ENCODE results near the gene PHB1. TPM values are rescaled to one million over a fixed set of nuclear protein-coding genes. Genes with fewer than 3 reads are reported as not detected.

The PHB1 gene
- total RNA-seq, 5 donors from 2014 or later (not counting 1 experiment from before 2014, with no cell fraction given), result 49.4 to 84.6 (median 74.7) TPM

DNA sequence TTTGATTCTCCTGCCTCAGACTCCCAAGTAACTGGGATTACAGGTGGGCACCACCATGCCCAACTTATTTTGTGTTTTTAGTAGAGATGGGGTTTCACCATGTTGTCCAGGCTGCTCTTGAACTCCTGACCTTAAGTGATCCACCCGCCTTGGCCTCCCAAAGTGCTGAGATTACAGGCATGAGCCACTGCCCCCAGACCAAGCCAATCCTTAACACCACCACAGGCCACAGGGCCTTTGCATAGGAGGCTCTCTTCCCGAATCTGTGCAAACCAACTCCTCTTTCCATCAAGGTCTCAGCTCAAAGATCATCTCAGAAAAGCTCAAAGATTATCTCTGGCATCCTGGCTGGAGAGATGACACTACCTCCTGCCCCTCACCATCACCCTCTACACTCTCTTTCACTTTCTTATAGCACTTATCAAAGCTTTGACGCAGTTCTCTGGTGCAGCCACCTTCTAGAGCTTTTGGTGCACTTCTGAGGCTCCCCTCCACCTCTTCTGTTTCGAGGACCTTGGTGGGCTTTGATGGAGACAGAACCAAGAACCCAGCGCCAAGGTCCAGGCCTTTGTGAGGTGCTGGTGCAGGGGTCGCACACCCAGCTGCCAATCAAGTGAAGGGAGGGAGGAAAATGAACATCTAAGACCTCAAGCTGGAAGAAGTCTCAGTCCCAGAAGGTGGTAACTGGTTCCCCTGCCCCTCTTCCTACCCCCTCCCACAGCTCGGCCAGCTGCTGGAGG, 23.2 kb upstream of the PHB1 start:
- H3K36me3 ChIP-seq (ENCODE audit: control insufficient read depth in 2 of 2, extremely low read depth in 1 of 2, insufficient read depth in 1 of 2, low read length in 1 of 2), result no peaks in the 10 kb centered on the region
- H3K4me1 ChIP-seq (ENCODE audit: control insufficient read depth in 1 of 2, extremely low read depth in 1 of 2, insufficient read depth in 2 of 2, low read length in 2 of 2), result peaks cover 0 to 3% of the 10 kb centered on the region in 2 experiments
- no peak overlapping the region for H3K27ac ChIP-seq (ENCODE audit: low read length)
- ChIA-PET POLR2A (interaction anchor here in 1 of 2 donors (0.5 kb wide), 1 partner anchor 59 kb away, joined by 3 read pairs; no protein-coding TSS in a partner anchor), CTCF (no interaction called here)
- Mint-ChIP-seq H3K4me3 (no peak overlapping the region), H3K36me3 (no peaks in the 10 kb centered on the region), H3K27ac (no peak overlapping the region), H3K9me3 (no peaks in the 10 kb centered on the region), H3K4me1 (peaks cover 0 to 5% (median 0%) of the 10 kb centered on the region in 3 donors), H3K27me3 (peaks cover 53% of the 10 kb centered on the region in 2 donors)
- H3K4me3 ChIP-seq (ENCODE audit: control insufficient read depth in 1 of 2, extremely low read depth in 1 of 2, low read length in 1 of 2), result no peak overlapping the region
- DNase-seq (no peak), ATAC-seq (replicated peaks in 1 of 4) (no peak)
- no peaks in the 10 kb centered on the region for H3K9me3 ChIP-seq
- H3K27me3 ChIP-seq (replicated peaks in 1 of 2; ENCODE audit: control insufficient read depth in 2 of 2, extremely low read depth in 1 of 2, insufficient read depth in 2 of 2, low read length in 1 of 2), result peaks cover 0 to 54% of the 10 kb centered on the region in 2 experiments
- 59% methylated on average over 2 of the region's 7 CpGs for WGBS (ENCODE audit: insufficient coverage)

DNA sequence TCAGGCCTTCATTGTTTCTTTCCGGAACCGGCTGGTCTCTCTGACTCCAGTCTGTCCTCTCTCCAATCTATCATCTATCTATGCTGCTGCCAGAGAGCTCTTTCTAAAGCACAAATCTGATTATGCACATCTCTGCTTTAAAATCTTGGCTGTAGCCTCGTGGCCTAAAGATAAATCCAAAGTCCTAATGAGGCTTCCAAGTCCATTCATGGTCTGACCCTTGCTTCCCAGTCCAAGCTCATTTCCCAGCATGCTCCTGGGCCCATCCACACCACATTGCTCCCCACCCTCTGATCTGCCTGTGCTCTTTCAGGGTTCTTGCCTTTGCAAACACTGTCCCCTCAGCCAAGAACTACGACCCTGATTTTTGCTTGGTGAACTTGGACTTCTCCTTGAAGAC, 21.5 kb upstream of the PHB1 start:
- peaks cover 0 to 3% of the 10 kb centered on the region in 2 experiments for H3K4me1 ChIP-seq (ENCODE audit: control insufficient read depth in 1 of 2, extremely low read depth in 1 of 2, insufficient read depth in 2 of 2, low read length in 2 of 2)
- H3K36me3 Mint-ChIP-seq, result no peaks in the 10 kb centered on the region
- CTCF ChIA-PET, result interaction anchor here (0.5 to 2.3 kb wide), 3 partner anchors 120 to 386 kb away, joined by 3 to 9 read pairs (median 5); no protein-coding TSS in a partner anchor
- no peak overlapping the region for H3K4me3 Mint-ChIP-seq
- POLR2A ChIA-PET, result no interaction called here
- 72% methylated on average over 4 of the region's 4 CpGs for WGBS (ENCODE audit: insufficient coverage)
- peaks cover 0 to 5% (median 0%) of the 10 kb centered on the region in 3 donors for H3K4me1 Mint-ChIP-seq
- H3K9me3 Mint-ChIP-seq, result no peaks in the 10 kb centered on the region
- DNase-seq (no peak), ATAC-seq (replicated peaks in 1 of 4) (no peak)
- H3K9me3 ChIP-seq, result no peaks in the 10 kb centered on the region
- no peak overlapping the region for H3K27ac Mint-ChIP-seq
- no peak overlapping the region for H3K27ac ChIP-seq (ENCODE audit: low read length)
- H3K27me3 Mint-ChIP-seq, result peaks cover 38 to 52% of the 10 kb centered on the region in 2 donors
- no peak overlapping the region for H3K4me3 ChIP-seq (ENCODE audit: control insufficient read depth in 1 of 2, extremely low read depth in 1 of 2, low read length in 1 of 2)
- no peaks in the 10 kb centered on the region for H3K36me3 ChIP-seq (ENCODE audit: control insufficient read depth in 2 of 2, extremely low read depth in 1 of 2, insufficient read depth in 1 of 2, low read length in 1 of 2)
- H3K27me3 ChIP-seq (replicated peaks in 1 of 2; ENCODE audit: control insufficient read depth in 2 of 2, extremely low read depth in 1 of 2, insufficient read depth in 2 of 2, low read length in 1 of 2), result peaks cover 0 to 45% of the 10 kb centered on the region in 2 experiments

DNA sequence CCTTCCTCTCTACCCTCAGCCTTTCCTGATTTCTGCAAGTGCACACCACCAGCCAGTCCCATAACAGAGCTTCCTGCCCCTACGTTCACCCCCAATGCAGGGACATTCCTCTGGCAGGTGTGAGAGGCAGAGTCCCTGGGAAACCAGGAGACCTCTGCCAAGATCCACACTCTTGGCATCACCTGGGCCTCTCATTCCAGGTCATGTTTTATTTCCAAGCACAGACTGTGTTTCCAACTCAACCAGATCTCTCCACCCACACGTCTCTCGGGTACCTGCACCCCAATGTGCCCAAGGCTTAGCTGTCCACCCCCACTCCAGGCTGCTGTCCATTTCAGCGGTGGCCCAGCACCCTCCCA, 21.0 kb upstream of the PHB1 start:
- no peaks in the 10 kb centered on the region for H3K36me3 ChIP-seq (ENCODE audit: control insufficient read depth in 2 of 2, extremely low read depth in 1 of 2, insufficient read depth in 1 of 2, low read length in 1 of 2)
- ChIA-PET POLR2A (no interaction called here), CTCF (interaction anchor here in 1 of 2 donors (0.7 to 2.3 kb wide), 3 partner anchors 27 to 255 kb away, joined by 3 to 9 read pairs (median 6); no protein-coding TSS in a partner anchor)
- no peak overlapping the region for H3K4me3 Mint-ChIP-seq
- DNase-seq (no peak), ATAC-seq (replicated peaks in 1 of 4) (no peak)
- 69% methylated on average over 4 of the region's 4 CpGs for WGBS (ENCODE audit: insufficient coverage)
- H3K27ac ChIP-seq (ENCODE audit: low read length), result no peak overlapping the region
- no peaks in the 10 kb centered on the region for H3K36me3 Mint-ChIP-seq
- peaks cover 0 to 3% of the 10 kb centered on the region in 2 experiments for H3K4me1 ChIP-seq (ENCODE audit: control insufficient read depth in 1 of 2, extremely low read depth in 1 of 2, insufficient read depth in 2 of 2, low read length in 2 of 2)
- peaks cover 34 to 47% of the 10 kb centered on the region in 2 donors for H3K27me3 Mint-ChIP-seq
- no peaks in the 10 kb centered on the region for H3K9me3 Mint-ChIP-seq
- H3K4me1 Mint-ChIP-seq, result peaks cover 0 to 5% (median 0%) of the 10 kb centered on the region in 3 donors
- H3K27me3 ChIP-seq (replicated peaks in 1 of 2; ENCODE audit: control insufficient read depth in 2 of 2, extremely low read depth in 1 of 2, insufficient read depth in 2 of 2, low read length in 1 of 2), result peaks cover 0 to 44% of the 10 kb centered on the region in 2 experiments
- H3K4me3 ChIP-seq (ENCODE audit: control insufficient read depth in 1 of 2, extremely low read depth in 1 of 2, low read length in 1 of 2), result no peak overlapping the region
- H3K27ac Mint-ChIP-seq, result no peak overlapping the region
- H3K9me3 ChIP-seq, result no peaks in the 10 kb centered on the region

DNA sequence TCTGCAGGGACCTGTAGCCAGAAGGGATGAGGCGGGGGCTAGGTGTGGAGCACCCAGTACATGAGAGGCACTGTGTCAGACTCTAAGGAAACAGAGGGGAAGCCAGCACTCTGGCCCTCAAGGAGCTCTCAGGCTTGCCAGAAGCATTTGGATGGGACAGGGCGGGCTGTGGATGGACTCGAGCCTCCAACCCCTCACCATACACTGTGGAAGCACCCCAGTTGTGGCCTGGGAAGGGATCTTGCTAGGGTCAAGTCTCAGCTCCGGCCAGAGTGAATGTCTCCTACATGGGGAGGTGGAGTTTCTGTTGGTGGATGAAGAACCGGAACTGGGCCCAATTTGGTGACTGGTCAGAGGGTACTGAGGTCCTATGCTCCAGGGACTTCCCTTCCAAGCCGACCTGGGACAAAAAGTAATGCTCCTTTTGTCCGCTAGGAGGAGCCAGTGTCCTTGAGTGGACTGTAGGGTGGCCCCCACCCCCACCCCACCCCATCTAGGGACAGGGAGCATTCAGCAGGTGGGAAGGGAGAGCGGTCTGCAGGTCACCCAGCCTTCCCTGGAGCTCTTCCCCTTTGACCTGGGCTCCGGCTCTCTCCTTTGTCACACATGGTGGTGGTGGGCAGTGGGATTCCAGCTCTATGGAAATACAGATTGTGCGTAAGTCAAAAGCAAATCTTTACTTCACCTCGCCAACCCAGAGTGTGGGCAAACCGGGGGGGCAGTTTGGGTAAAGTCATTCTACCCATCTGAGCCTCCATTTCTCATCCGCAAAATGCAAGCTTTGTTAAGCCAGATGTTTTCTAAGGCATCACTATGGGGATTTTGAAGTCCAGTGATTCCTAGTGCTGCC, 20.4 kb upstream of the PHB1 start:
- Histone ChIP-seq H3K4me1 (ENCODE audit: control insufficient read depth in 1 of 2, extremely low read depth in 1 of 2, insufficient read depth in 2 of 2, low read length in 2 of 2) (peaks cover 0 to 3% of the 10 kb centered on the region in 2 experiments), H3K36me3 (ENCODE audit: control insufficient read depth in 2 of 2, extremely low read depth in 1 of 2, insufficient read depth in 1 of 2, low read length in 1 of 2) (no peaks in the 10 kb centered on the region), H3K4me3 (ENCODE audit: control insufficient read depth in 1 of 2, extremely low read depth in 1 of 2, low read length in 1 of 2) (no peak overlapping the region), H3K9me3 (no peaks in the 10 kb centered on the region), H3K27ac (ENCODE audit: low read length) (no peak overlapping the region), H3K27me3 (replicated peaks in 1 of 2; ENCODE audit: control insufficient read depth in 2 of 2, extremely low read depth in 1 of 2, insufficient read depth in 2 of 2, low read length in 1 of 2) (peaks cover 0 to 39% of the 10 kb centered on the region in 2 experiments)
- no peak overlapping the region for H3K27ac Mint-ChIP-seq
- POLR2A ChIA-PET, result interaction anchor here in 1 of 2 donors (0.7 kb wide), 1 partner anchor 256 kb away, joined by 3 read pairs; no protein-coding TSS in a partner anchor
- CTCF ChIA-PET, result interaction anchor here (0.7 to 2.3 kb wide), 4 partner anchors 27 to 123 kb away, joined by 3 to 9 read pairs (median 6); no protein-coding TSS in a partner anchor
- DNase-seq (peak in 15 of 35 experiments; percentile 5 to 66 (median 24)), ATAC-seq (replicated peaks in 1 of 4) (peak in 2 of 4 experiments; percentile 29 to 41)
- peaks cover 28 to 41% of the 10 kb centered on the region in 2 donors for H3K27me3 Mint-ChIP-seq
- H3K4me1 Mint-ChIP-seq, result peaks cover 0 to 5% (median 0%) of the 10 kb centered on the region in 3 donors
- no peaks in the 10 kb centered on the region for H3K9me3 Mint-ChIP-seq
- 68% methylated on average over 4 of the region's 13 CpGs for WGBS (ENCODE audit: insufficient coverage)
- no peaks in the 10 kb centered on the region for H3K36me3 Mint-ChIP-seq
- H3K4me3 Mint-ChIP-seq, result no peak overlapping the region

DNA sequence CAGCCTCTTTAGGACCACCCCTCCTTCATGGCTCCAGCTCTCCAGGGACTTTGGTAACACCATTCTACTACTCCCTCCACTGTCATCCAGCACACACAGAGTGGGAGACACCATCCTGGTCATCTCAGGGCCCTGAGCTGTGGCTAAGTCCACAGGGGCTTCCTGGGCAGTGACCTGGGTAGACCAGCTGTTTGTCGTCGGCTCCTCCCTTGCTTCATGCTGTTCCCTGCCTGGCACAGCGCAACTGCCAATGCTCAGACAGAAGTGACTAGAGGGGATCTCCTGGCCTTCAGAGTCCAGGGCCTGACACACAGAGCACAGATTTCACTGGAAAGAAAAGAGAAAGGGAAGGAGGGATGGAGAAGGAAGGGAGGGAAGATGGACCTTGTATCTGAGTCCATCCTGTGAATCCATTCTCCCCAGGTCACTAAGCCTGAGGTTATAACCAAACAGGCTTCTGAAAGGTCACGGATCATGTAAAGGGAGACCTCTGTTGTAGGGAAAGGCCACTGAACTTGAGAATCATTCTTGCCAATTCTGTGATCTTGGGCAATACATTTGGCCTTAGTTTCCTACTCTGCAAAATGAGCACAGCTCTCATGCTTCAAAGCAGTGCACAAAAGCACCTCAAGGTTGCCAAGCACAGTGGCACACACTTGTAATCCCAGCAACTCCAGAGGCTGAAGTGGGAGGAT, 18.5 kb upstream of the PHB1 start:
- H3K4me1 ChIP-seq (ENCODE audit: control insufficient read depth in 1 of 2, extremely low read depth in 1 of 2, insufficient read depth in 2 of 2, low read length in 2 of 2), result no peaks in the 10 kb centered on the region
- Mint-ChIP-seq H3K4me1 (no peaks in the 10 kb centered on the region), H3K27me3 (peaks cover 12 to 27% of the 10 kb centered on the region in 2 donors), H3K36me3 (no peaks in the 10 kb centered on the region), H3K27ac (no peak overlapping the region), H3K4me3 (no peak overlapping the region), H3K9me3 (no peaks in the 10 kb centered on the region)
- ChIA-PET POLR2A (no interaction called here), CTCF (interaction anchor here in 1 of 2 donors (0.7 kb wide), 1 partner anchor 152 kb away, joined by 6 read pairs; no protein-coding TSS in a partner anchor)
- 100% methylated on average over 3 of the region's 4 CpGs for WGBS (ENCODE audit: insufficient coverage)
- H3K36me3 ChIP-seq (ENCODE audit: control insufficient read depth in 2 of 2, extremely low read depth in 1 of 2, insufficient read depth in 1 of 2, low read length in 1 of 2), result no peaks in the 10 kb centered on the region
- H3K9me3 ChIP-seq, result no peaks in the 10 kb centered on the region
- H3K4me3 ChIP-seq (ENCODE audit: control insufficient read depth in 1 of 2, extremely low read depth in 1 of 2, low read length in 1 of 2), result no peak overlapping the region
- peaks cover 0 to 24% of the 10 kb centered on the region in 2 experiments for H3K27me3 ChIP-seq (replicated peaks in 1 of 2; ENCODE audit: control insufficient read depth in 2 of 2, extremely low read depth in 1 of 2, insufficient read depth in 2 of 2, low read length in 1 of 2)
- ATAC-seq (replicated peaks in 1 of 4), result no peak
- no peak for DNase-seq
- no peak overlapping the region for H3K27ac ChIP-seq (ENCODE audit: low read length)

DNA sequence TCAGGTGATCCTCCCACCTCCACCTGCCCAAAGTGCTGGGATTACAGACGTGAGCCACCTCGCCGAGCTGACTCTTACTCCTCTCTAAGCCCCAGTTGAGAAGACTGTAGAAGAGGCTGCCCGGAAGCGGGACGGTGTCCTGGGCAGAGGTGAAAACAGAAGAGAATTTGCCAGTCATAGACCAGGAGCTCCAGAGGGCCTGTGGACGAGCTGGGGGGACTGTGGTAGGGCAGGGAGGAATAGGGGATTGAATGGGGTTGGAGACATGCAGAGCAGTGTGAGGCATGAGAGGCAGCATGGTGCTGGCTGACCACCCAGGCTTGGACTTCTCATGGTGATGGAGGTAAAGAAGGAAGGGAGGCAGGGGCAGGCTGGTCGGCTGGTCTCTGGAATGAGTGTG, 17.1 kb upstream of the PHB1 start:
- H3K27me3 ChIP-seq (replicated peaks in 1 of 2; ENCODE audit: control insufficient read depth in 2 of 2, extremely low read depth in 1 of 2, insufficient read depth in 2 of 2, low read length in 1 of 2), result peaks cover 0 to 19% of the 10 kb centered on the region in 2 experiments
- ATAC-seq (replicated peaks in 1 of 4) (no peak), DNase-seq (no peak)
- H3K36me3 Mint-ChIP-seq, result no peaks in the 10 kb centered on the region
- no peak overlapping the region for H3K27ac ChIP-seq (ENCODE audit: low read length)
- H3K4me1 ChIP-seq (ENCODE audit: control insufficient read depth in 1 of 2, extremely low read depth in 1 of 2, insufficient read depth in 2 of 2, low read length in 2 of 2), result no peaks in the 10 kb centered on the region
- H3K9me3 ChIP-seq, result no peaks in the 10 kb centered on the region
- ChIA-PET CTCF (no interaction called here), POLR2A (no interaction called here)
- H3K4me1 Mint-ChIP-seq, result no peaks in the 10 kb centered on the region
- H3K4me3 Mint-ChIP-seq, result no peak overlapping the region
- no peak overlapping the region for H3K4me3 ChIP-seq (ENCODE audit: control insufficient read depth in 1 of 2, extremely low read depth in 1 of 2, low read length in 1 of 2)
- peaks cover 5 to 23% of the 10 kb centered on the region in 2 donors for H3K27me3 Mint-ChIP-seq
- H3K9me3 Mint-ChIP-seq, result no peaks in the 10 kb centered on the region
- no peak overlapping the region for H3K27ac Mint-ChIP-seq
- 73% methylated on average over 5 of the region's 8 CpGs for WGBS (ENCODE audit: insufficient coverage)
- H3K36me3 ChIP-seq (ENCODE audit: control insufficient read depth in 2 of 2, extremely low read depth in 1 of 2, insufficient read depth in 1 of 2, low read length in 1 of 2), result no peaks in the 10 kb centered on the region

Measured in T-cell (primary cell).